AG10803 (cell line): Measurements from ENCODE around the gene DDX54.
"Not testable (repeated sequence)": the region's sequence is repeated elsewhere in the genome, so short reads cannot be mapped to it uniquely, and the experiment has no call there.

Experiments used
- DNase-seq: peaks from one replicate; pipeline ENCODE4 v3.0.0; 2010; ENCODE audit warnings: low read depth
- H3K4me3 ChIP-seq: 2 replicates; pipeline ENCODE4 v1.5.1; 2011; ENCODE audit warnings: mild to moderate bottlenecking, low read length, control low read depth
- TF ChIP-seq, protein P1 (sequence below): conservative IDR thresholded peaks from 2 replicates; pipeline ENCODE4 v1.5.1; 2011; ENCODE audit warnings: mild to moderate bottlenecking, low read length, control low read depth, inconsistent platforms

Gene DDX54

DNA sequence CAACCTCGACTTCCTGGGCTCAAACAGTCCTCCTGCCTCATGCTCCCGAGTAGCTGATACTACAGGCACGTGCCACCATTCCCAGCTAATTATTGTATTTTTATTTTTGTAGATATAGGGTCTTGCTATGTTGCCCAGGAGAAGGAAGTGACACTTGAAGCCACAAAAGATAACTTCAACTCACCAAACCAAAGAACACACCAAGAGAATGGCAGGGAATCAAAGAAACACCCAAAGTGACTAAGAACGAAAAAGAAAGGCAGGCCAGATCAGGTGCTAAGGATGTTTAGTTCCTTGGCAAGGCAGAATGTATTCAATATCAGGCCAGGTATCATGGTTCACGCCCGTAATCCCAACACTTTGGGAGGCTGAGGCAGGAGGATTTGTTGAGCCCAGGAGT lies 25.9 kb upstream of the DDX54 start:
- no peak overlapping the region for H3K4me3 ChIP-seq
- TF ChIP-seq, protein P1, sequence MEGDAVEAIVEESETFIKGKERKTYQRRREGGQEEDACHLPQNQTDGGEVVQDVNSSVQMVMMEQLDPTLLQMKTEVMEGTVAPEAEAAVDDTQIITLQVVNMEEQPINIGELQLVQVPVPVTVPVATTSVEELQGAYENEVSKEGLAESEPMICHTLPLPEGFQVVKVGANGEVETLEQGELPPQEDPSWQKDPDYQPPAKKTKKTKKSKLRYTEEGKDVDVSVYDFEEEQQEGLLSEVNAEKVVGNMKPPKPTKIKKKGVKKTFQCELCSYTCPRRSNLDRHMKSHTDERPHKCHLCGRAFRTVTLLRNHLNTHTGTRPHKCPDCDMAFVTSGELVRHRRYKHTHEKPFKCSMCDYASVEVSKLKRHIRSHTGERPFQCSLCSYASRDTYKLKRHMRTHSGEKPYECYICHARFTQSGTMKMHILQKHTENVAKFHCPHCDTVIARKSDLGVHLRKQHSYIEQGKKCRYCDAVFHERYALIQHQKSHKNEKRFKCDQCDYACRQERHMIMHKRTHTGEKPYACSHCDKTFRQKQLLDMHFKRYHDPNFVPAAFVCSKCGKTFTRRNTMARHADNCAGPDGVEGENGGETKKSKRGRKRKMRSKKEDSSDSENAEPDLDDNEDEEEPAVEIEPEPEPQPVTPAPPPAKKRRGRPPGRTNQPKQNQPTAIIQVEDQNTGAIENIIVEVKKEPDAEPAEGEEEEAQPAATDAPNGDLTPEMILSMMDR = no peak
- DNase-seq = no peak

DNA sequence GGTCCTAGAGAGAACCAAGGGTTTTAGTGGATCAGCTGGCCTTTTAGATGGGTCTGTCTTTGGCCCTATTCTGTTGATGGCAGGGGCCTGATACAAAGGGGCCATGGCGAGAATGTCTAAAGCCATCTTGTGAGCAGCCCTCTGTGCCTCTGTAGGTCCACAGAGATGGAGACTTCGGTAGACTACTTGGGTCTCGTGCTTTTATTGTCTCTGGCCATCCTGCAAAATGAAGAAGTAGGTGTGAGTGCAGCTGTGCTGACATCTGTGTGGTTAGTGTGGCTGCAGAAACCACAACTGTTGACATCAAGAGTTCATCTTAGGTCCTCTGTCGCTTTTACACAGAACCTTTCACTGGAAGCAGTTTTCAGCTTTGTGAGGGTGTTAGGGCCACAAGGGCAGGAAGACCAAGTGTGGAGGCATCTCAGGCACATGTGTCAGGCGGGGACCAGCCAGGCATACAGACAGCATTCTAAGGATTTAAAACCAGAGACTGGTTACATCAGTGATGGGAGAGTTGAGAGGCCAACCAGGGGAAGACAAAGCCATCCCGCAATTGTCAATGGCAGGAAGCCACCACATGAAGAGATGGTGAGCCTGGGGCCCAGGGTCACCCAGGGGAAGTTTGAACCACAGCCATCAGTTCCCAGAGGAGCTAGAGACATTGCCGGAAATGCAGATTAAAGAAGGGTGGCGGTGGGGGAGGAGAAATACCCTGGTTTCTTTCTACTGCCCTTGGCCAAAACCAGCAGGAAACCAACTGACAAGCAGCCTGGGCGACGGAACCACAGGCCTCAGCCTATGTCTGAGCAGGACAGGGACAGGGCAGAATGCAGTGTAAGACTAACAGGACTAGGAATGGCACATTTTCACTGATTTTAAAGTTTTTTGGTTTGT lies 23.0 kb upstream of the DDX54 start:
- TF ChIP-seq, protein P1 = no peak
- H3K4me3 ChIP-seq = no peak overlapping the region
- DNase-seq = peak; percentile 63

DNA sequence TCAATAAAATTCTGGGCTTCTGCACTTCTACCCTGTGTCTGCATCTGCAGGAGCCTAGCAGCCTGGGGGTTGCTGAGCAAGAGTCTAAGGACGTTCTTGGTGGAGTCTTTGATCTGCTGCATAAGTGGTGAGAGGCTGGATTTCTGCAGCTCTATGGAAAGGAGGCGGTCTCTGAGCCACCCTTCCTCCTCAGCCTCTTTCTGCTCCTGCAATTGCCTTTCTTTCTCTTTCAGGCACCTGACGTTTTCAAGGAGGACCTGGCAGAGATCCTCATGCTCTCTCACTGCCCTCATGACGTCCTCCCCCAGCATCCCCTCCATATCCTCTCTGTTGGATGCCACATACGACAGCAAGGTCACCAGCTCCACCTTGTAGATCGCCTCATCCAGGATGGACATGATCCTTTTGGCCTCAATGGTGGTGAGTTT lies 22.3 kb upstream of the DDX54 start:
- no peak for DNase-seq
- TF ChIP-seq, protein P1 = no peak
- H3K4me3 ChIP-seq = no peak overlapping the region

DNA sequence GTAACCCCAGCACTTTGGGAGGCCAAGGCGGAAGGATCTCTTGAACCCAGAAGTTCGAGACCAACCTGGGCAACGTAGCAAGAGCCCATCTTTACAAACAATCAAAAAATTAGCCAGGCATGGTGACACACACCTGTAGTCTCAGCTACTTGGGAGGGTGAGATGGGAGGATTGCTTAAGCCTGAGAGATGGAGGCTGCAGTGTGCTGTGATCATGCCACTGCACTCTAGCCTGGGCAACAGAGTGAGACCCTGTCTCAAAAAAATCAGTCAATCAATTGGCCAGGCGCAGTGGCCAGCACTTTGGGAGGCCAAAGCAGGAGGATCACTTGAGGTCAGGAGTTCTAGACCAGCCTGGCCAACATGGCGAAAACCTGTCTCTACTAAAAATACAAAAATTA lies 21.5 kb upstream of the DDX54 start:
- DNase-seq, H3K4me3 ChIP-seq: not testable (repeated sequence)

DNA sequence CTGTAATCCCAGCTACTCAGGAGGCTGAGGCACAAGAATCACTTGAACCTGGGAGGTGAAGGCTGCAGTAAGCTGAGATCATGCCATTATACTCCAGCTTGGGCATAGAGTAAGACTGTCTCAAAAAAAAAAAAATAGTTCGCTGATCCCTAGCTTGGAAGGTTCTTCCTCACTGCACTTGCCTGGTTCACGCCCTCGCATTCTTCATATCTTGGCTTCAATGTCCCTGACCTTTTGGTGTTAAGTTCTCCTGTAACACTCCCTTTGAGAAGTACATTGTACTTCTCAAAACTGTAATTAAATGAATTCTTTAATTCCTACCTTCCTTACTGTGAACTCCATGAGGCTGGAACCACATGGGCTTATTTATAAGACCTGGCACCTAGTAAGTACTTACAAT lies 19.5 kb upstream of the DDX54 start:
- H3K4me3 ChIP-seq = no peak overlapping the region
- TF ChIP-seq, protein P1 = no peak
- DNase-seq = no peak

DNA sequence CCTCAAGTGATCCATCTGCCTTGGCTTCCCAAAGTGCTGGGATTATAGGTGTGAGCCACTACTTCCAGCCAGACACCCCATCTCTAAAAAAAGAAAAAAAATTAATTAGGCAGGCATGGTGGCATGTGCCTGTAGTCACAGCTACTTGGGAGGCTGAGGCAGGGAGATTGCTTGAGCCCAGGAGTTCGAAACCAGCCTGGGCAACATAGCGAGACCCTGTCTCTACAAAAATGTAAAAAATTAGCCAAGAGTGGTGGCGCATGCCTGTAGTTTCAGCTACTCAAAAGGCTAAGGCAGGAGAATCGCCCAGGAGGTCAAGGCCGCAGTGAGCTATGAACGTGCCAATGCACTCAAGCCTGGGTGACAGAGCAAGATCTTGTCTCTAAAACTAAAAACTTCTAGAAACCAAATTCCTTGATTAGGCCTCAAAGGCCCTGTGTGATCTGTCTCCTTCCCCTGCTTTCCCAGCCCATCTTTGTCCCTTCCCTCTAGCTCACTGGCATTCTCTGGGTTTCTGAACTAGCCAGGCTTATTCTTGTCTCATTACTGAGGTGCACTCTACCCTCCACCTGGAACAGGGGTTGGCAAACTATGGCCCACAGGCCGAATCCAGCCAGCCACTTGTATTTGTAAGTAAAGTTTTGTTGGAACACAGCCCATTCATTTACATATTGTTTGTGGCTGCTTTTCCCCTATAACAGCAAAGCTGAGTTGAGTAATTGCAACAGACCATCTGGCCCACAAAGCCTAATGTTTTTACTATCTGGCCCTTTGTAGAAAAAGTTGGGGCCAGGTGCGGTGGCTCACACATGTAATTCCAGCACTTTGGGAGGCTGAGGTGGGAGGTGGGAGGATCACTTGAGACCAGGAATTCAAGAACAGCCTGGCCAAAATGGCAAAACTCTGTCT lies 18.8 kb upstream of the DDX54 start:
- H3K4me3 ChIP-seq = no peak overlapping the region
- peak; percentile 31 for DNase-seq
- TF ChIP-seq, protein P1 = no peak

DNA sequence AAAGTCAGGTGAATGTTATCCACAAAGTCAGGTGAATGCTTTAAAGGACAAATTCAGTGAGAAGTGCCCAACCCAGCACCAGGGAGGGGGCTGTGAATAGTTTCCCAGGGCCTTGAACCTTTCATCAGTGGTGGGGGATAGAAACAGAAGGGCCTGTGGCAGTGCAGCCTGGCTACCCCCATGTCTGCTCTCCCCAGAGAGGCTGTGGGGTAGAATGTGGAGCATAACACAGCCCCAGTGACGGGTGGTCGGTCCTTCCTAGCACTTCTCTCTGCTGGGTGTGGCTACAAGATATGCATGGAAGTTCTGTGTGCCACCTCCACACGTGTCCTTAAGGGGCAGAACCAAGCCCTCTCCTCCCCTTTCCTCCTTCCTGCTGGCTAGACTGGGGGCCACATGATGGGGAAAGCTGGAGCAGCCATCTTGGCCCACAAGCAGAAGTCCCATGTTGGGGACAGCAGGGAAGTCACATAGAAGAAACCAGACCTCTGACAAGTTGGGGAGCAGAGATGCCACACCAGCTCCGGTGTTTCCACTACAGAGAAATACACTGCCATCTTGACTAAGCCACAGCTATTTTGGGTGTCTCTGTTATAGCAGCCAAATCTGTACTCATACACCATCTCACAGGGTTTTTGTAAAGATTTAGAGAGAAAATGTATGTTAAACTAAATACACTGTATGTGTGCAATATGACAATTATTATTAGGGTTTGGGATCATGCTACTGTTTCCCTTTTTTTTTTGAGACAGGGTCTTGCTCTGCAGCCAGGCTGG lies 17.2 kb upstream of the DDX54 start:
- no peak overlapping the region for H3K4me3 ChIP-seq
- TF ChIP-seq, protein P1 = no peak
- no peak for DNase-seq
